ENCODE measurements around the gene SLC37A4. TPM values are rescaled to one million over a fixed set of nuclear protein-coding genes. Genes with fewer than 3 reads are reported as not detected.

SLC37A4 gene
- total and polyA plus RNA-seq, 12 donors, result 9.2 to 38.9 (median 22.7) TPM

DNA sequence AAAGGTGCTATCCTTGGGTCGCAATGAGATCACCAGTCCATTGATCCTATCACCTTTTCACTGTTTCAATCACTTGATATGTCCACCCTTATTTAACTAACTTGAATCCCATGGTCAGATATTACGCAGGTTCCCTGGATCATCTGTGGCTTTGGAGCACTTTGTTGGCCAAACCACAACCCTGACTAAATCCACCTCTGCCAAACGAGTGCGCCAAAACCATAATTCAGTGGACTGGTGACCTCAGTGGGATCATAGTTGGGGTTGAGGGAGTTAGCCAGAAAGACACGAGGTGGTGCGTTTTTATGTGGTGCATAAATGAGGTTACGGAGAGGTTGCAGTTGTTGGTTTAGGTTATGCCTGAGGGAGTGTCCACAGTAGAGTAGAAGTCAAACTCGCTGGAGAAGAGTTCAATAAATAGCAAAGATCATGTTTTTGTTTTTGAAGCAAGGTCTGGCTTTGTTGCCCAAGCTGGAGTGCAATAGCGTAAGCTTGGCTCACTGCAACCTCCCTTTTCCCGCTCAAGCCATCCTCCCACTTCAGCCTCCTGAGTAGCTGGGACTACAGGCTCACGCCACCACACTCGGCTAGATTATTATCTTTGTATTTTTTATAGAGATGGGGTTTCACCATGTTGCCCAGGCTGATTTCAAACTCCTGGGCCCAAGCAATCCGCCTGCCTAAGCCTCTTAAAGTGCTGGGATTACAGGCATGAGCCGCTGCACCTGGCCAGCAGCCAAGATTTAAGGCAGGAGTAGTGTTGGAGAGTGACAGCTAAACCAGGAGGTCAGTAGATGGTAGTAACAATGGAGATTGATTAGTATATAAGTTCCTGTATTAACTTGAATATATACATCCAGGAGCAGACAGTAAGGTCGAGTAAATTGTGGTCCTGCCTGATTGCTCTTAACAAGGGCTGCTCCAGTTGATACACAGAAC is 54.6 kb downstream of the SLC37A4 start:
- no peak for TF ChIP-seq POLR2A (IDR thresholded peaks at IDR 0.05)
- TF ChIP-seq, protein P1, sequence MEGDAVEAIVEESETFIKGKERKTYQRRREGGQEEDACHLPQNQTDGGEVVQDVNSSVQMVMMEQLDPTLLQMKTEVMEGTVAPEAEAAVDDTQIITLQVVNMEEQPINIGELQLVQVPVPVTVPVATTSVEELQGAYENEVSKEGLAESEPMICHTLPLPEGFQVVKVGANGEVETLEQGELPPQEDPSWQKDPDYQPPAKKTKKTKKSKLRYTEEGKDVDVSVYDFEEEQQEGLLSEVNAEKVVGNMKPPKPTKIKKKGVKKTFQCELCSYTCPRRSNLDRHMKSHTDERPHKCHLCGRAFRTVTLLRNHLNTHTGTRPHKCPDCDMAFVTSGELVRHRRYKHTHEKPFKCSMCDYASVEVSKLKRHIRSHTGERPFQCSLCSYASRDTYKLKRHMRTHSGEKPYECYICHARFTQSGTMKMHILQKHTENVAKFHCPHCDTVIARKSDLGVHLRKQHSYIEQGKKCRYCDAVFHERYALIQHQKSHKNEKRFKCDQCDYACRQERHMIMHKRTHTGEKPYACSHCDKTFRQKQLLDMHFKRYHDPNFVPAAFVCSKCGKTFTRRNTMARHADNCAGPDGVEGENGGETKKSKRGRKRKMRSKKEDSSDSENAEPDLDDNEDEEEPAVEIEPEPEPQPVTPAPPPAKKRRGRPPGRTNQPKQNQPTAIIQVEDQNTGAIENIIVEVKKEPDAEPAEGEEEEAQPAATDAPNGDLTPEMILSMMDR (IDR thresholded peaks at IDR 0.05), result no peak
- peaks cover 8% of the 10 kb centered on the region for H3K27me3 ChIP-seq
- DNase-seq, result no peak
- no peak overlapping the region for H3K4me3 ChIP-seq
- no peaks in the 10 kb centered on the region for H3K9me3 ChIP-seq (replicated peaks in 1 of 3)
- intact Hi-C loops (cut with DNase I), result no loop called here
- WGBS, 4 donors, result 80 to 84% (median 82%) methylated on average over 15 of the region's 15 CpGs
- peaks cover 0 to 11% of the 10 kb centered on the region in 2 donors for H3K4me1 ChIP-seq (replicated peaks in 1 of 2)
- H3K27ac ChIP-seq, result no peak overlapping the region
- no peaks in the 10 kb centered on the region for H3K36me3 ChIP-seq (replicated peaks in 1 of 2)

Small RNA genes lying within 50 kb of the gene (microRNA-seq; reads per million reads assigned to microRNA genes)
- 0 to 0.28 (median 0) reads per million in 3 donors for gene MIR3656

Small RNA genes lying within 50 kb of the gene (small RNA-seq; reads per million reads assigned to genes)
- gene AP003392.2 (0 reads per million in 2 donors), gene RF00017 (0 reads per million in 2 donors), gene RF00019 (0 reads per million in 2 donors)

Other genes starting within 250 kb of the SLC37A4 start
- 100 to 1,000 TPM in 4 of 9 donors, 10 to 100 TPM in 5; 59.6 to 138 (median 97.3) TPM for gene DDX6, start 239.7 kb downstream of the SLC37A4 start, total RNA-seq
- 10 to 100 TPM; 17.6 to 57.4 (median 22.4) TPM for gene DDX6, start 239.7 kb downstream of the SLC37A4 start, polyA plus RNA-seq
- under 1 TPM in 4 of 9 donors, not detected in 5; 0.04 to 0.17 (median 0.11) TPM for gene CXCR5, start 147.0 kb downstream of the SLC37A4 start, total RNA-seq
- gene CXCR5, start 147.0 kb downstream of the SLC37A4 start, polyA plus RNA-seq, result under 1 TPM in 2 of 3 donors, not detected in 1; 0.24 to 0.27 TPM
- gene BCL9L, start 105.0 kb downstream of the SLC37A4 start, total RNA-seq, result 100 to 1,000 TPM in 2 of 9 donors, 10 to 100 TPM in 6, 1 to 10 TPM in 1; 6.9 to 108 (median 55.2) TPM
- 10 to 100 TPM in 2 of 3 donors, 1 to 10 TPM in 1; 7.8 to 47.7 (median 18.3) TPM for gene BCL9L, start 105.0 kb downstream of the SLC37A4 start, polyA plus RNA-seq
- gene UPK2, start 74.6 kb downstream of the SLC37A4 start, total RNA-seq, result under 1 TPM in 1 of 9 donors, not detected in 8; 0.39 TPM
- 1 to 10 TPM in 1 of 3 donors, under 1 TPM in 1, not detected in 1; 0.64 to 1.0 TPM for gene UPK2, start 74.6 kb downstream of the SLC37A4 start, polyA plus RNA-seq
- gene FOXR1, start 59.1 kb downstream of the SLC37A4 start, total RNA-seq, result under 1 TPM in 1 of 9 donors, not detected in 8; 0.22 TPM
- not detected for gene FOXR1, start 59.1 kb downstream of the SLC37A4 start, polyA plus RNA-seq
- 10 to 100 TPM; 15.4 to 73.6 (median 30.5) TPM for gene CENATAC, start 32.7 kb downstream of the SLC37A4 start, total RNA-seq
- gene CENATAC, start 32.7 kb downstream of the SLC37A4 start, polyA plus RNA-seq, result 100 to 1,000 TPM in 2 of 3 donors, 10 to 100 TPM in 1; 15.7 to 157 (median 137) TPM
- 1,000 to 10,000 TPM in 5 of 9 donors, 100 to 1,000 TPM in 4; 935 to 1,825 (median 1,024) TPM for gene RPS25, start 12.5 kb downstream of the SLC37A4 start, total RNA-seq
- gene RPS25, start 12.5 kb downstream of the SLC37A4 start, polyA plus RNA-seq, result 1,000 to 10,000 TPM; 1,048 to 1,678 (median 1,557) TPM
- gene TRAPPC4, start 12.1 kb downstream of the SLC37A4 start, total RNA-seq, result 100 to 1,000 TPM in 3 of 9 donors, 10 to 100 TPM in 6; 43.4 to 149 (median 88.0) TPM
- gene TRAPPC4, start 12.1 kb downstream of the SLC37A4 start, polyA plus RNA-seq, result 100 to 1,000 TPM in 1 of 3 donors, 10 to 100 TPM in 2; 32.5 to 134 (median 32.9) TPM
- gene HYOU1, start 26.3 kb upstream of the SLC37A4 start, total RNA-seq, result 100 to 1,000 TPM in 3 of 9 donors, 10 to 100 TPM in 6; 43.5 to 301 (median 69.4) TPM
- 100 to 1,000 TPM in 1 of 3 donors, 10 to 100 TPM in 2; 44.1 to 174 (median 47.0) TPM for gene HYOU1, start 26.3 kb upstream of the SLC37A4 start, polyA plus RNA-seq
- gene VPS11, start 36.9 kb upstream of the SLC37A4 start, total RNA-seq, result 10 to 100 TPM; 32.8 to 65.1 (median 55.2) TPM
- 100 to 1,000 TPM in 2 of 3 donors, 10 to 100 TPM in 1; 60.6 to 146 (median 133) TPM for gene VPS11, start 36.9 kb upstream of the SLC37A4 start, polyA plus RNA-seq
- gene HMBS, start 54.0 kb upstream of the SLC37A4 start, total RNA-seq, result 10 to 100 TPM; 10.9 to 37.2 (median 28.6) TPM
- 10 to 100 TPM; 30.1 to 33.4 (median 31.3) TPM for gene HMBS, start 54.0 kb upstream of the SLC37A4 start, polyA plus RNA-seq
- 10 to 100 TPM; 34.3 to 65.5 (median 53.1) TPM for gene DPAGT1, start 71.0 kb upstream of the SLC37A4 start, total RNA-seq
- 10 to 100 TPM; 26.8 to 73.9 (median 33.5) TPM for gene DPAGT1, start 71.0 kb upstream of the SLC37A4 start, polyA plus RNA-seq
- 10 to 100 TPM in 6 of 9 donors, 1 to 10 TPM in 3; 4.5 to 14.2 (median 11.5) TPM for gene C2CD2L, start 76.5 kb upstream of the SLC37A4 start, total RNA-seq
- gene C2CD2L, start 76.5 kb upstream of the SLC37A4 start, polyA plus RNA-seq, result 10 to 100 TPM in 2 of 3 donors, 1 to 10 TPM in 1; 8.1 to 15.8 (median 10.8) TPM
- gene HINFP, start 90.7 kb upstream of the SLC37A4 start, total RNA-seq, result 10 to 100 TPM in 8 of 9 donors, 1 to 10 TPM in 1; 7.4 to 39.1 (median 21.4) TPM
- 10 to 100 TPM; 15.3 to 33.6 (median 24.0) TPM for gene HINFP, start 90.7 kb upstream of the SLC37A4 start, polyA plus RNA-seq
- under 1 TPM in 8 of 9 donors, not detected in 1; 0.08 to 0.60 (median 0.27) TPM for gene ABCG4, start 118.2 kb upstream of the SLC37A4 start, total RNA-seq
- gene ABCG4, start 118.2 kb upstream of the SLC37A4 start, polyA plus RNA-seq, result 1 to 10 TPM in 1 of 3 donors, under 1 TPM in 2; 0.20 to 1.1 (median 0.48) TPM
- gene NLRX1, start 137.8 kb upstream of the SLC37A4 start, total RNA-seq, result 10 to 100 TPM; 10.1 to 32.7 (median 29.7) TPM
- gene NLRX1, start 137.8 kb upstream of the SLC37A4 start, polyA plus RNA-seq, result 10 to 100 TPM in 1 of 3 donors, 1 to 10 TPM in 2; 5.5 to 10.1 (median 7.4) TPM
- under 1 TPM in 1 of 9 donors, not detected in 8; 0.14 TPM for gene NHERF4, start 154.6 kb upstream of the SLC37A4 start, total RNA-seq
- under 1 TPM in 2 of 3 donors, not detected in 1; 0.17 to 0.24 TPM for gene NHERF4, start 154.6 kb upstream of the SLC37A4 start, polyA plus RNA-seq
- 10 to 100 TPM in 7 of 9 donors, 1 to 10 TPM in 2; 5.3 to 21.9 (median 13.8) TPM for gene CBL, start 175.5 kb upstream of the SLC37A4 start, total RNA-seq
- gene CBL, start 175.5 kb upstream of the SLC37A4 start, polyA plus RNA-seq, result 10 to 100 TPM in 1 of 3 donors, 1 to 10 TPM in 2; 4.9 to 13.4 (median 6.2) TPM